Measurements from ENCODE around the gene RYR3.

RYR3 gene

DNA sequence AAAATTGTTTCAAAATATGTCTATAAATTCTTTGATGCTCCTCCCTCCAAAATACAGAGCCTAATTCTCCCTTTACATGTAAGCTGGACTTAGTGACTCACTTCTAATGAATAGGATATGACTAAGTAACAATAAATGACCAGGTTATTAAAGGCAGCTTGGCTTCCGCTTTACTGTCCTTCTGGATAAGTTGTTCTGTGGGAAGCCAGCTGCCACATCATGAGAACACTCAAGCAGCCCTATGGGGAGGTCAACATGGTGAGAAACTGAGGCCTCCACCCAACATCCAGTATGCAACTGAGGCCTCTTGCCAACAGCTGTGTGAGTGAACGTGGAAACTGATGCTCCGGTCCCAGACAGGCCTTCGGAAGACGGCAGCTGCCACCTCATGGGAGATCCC, 410.2 kb downstream of the RYR3 start:
- H3K36me3 ChIP-seq = no peaks in the 10 kb centered on the region
- DNase-seq = no peak
- H3K27me3 ChIP-seq = no peaks in the 10 kb centered on the region
- no peak overlapping the region for H3K4me3 ChIP-seq (ENCODE audit: low read depth, low read length)
- H3K9me3 ChIP-seq = no peaks in the 10 kb centered on the region
- TF ChIP-seq, protein P1, sequence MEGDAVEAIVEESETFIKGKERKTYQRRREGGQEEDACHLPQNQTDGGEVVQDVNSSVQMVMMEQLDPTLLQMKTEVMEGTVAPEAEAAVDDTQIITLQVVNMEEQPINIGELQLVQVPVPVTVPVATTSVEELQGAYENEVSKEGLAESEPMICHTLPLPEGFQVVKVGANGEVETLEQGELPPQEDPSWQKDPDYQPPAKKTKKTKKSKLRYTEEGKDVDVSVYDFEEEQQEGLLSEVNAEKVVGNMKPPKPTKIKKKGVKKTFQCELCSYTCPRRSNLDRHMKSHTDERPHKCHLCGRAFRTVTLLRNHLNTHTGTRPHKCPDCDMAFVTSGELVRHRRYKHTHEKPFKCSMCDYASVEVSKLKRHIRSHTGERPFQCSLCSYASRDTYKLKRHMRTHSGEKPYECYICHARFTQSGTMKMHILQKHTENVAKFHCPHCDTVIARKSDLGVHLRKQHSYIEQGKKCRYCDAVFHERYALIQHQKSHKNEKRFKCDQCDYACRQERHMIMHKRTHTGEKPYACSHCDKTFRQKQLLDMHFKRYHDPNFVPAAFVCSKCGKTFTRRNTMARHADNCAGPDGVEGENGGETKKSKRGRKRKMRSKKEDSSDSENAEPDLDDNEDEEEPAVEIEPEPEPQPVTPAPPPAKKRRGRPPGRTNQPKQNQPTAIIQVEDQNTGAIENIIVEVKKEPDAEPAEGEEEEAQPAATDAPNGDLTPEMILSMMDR (IDR thresholded peaks at IDR 0.05; ENCODE audit: low read depth, low read length) = no peak
- H3K4me1 ChIP-seq = no peaks in the 10 kb centered on the region

DNA sequence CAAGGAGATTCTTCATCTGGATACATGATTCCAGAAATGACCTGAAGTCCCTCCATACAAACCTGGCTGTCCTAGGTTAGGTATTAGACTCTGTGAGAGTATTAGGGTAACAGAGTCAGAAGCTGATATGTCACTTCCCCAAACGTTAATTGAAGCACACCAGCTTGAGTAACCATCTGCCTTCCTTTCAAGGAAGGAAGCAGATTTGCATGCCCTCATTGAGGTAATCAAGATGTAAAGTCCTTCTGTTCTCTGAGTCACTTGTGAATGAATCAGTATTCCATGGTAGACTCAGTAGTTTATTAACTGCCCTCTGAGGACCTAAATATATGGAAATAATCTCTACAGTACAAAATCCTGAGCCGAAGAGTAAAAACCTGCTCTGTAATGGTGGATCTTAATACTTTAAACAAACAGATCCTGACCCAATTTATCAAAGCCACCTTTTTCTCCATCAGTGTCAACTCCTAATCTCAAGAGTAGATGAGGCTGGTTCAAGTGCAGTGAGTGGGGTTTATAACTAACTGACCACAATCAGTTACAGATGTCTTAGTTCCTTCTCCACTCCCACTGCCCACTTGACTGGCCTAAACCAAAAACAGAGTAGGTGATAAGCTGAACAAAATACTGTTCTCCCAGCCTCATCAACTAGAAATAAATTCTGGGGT, 411.4 kb downstream of the RYR3 start:
- Histone ChIP-seq H3K36me3 (no peaks in the 10 kb centered on the region), H3K4me1 (no peaks in the 10 kb centered on the region), H3K9me3 (no peaks in the 10 kb centered on the region), H3K27me3 (no peaks in the 10 kb centered on the region), H3K4me3 (ENCODE audit: low read depth, low read length) (no peak overlapping the region)
- TF ChIP-seq, protein P1 (IDR thresholded peaks at IDR 0.05; ENCODE audit: low read depth, low read length) = no peak
- no peak for DNase-seq

DNA sequence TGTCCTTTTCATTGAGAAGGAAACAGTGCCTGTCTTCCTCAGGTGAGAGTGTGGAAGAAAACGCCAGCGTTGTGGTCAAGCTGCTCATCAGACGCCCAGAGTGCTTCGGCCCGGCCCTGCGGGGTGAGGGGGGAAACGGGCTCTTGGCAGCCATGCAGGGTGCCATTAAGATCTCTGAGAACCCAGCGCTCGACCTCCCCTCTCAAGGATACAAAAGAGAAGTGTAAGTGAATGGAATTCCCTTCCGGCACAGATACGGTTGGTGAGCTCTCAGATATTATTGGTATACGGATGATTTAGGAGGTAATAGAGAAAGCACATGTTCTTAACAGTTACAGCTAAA, 411.9 kb downstream of the RYR3 start:
- no peaks in the 10 kb centered on the region for H3K27me3 ChIP-seq
- no peak for DNase-seq
- TF ChIP-seq, protein P1 (IDR thresholded peaks at IDR 0.05; ENCODE audit: low read depth, low read length) = no peak
- H3K4me3 ChIP-seq (ENCODE audit: low read depth, low read length) = no peak overlapping the region
- no peaks in the 10 kb centered on the region for H3K9me3 ChIP-seq
- no peaks in the 10 kb centered on the region for H3K4me1 ChIP-seq
- H3K36me3 ChIP-seq = no peaks in the 10 kb centered on the region

DNA sequence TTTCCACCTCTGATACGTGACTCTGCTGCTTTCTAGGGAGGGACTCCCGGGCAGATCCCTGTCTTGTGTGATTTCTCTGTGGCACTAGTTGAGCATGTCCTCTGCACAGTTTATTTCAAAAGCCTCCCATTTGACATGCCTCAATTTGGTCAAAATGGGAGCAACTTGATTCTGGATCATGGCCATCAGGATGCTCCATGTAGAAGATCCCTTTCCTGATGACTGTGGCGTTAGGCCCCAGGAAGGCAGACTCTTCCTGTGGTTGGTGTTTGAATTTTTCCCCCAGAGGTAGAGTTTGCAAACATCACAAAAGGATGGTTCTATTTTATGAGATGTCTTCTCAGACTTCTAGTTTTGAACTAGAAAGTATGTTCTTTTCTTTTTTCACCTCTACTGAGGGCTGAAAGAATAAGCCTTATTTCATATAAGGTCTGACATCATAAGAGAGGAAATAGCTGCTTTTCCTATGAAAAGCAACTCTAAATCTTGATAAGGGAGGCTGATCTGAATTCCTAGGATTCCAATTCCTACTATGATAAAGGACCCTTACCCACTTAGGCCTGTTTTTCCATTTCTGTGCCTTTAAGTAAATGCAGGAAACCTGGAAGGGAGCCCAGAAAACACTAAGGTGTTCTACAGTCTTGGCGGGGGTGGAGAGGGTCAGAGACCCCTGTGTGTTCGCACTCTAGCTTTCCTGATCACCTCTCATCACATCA, 413.7 kb downstream of the RYR3 start:
- H3K27me3 ChIP-seq = no peaks in the 10 kb centered on the region
- no peaks in the 10 kb centered on the region for H3K9me3 ChIP-seq
- TF ChIP-seq, protein P1 (IDR thresholded peaks at IDR 0.05; ENCODE audit: low read depth, low read length) = no peak
- H3K4me1 ChIP-seq = no peaks in the 10 kb centered on the region
- no peaks in the 10 kb centered on the region for H3K36me3 ChIP-seq
- no peak overlapping the region for H3K4me3 ChIP-seq (ENCODE audit: low read depth, low read length)
- DNase-seq = no peak

DNA sequence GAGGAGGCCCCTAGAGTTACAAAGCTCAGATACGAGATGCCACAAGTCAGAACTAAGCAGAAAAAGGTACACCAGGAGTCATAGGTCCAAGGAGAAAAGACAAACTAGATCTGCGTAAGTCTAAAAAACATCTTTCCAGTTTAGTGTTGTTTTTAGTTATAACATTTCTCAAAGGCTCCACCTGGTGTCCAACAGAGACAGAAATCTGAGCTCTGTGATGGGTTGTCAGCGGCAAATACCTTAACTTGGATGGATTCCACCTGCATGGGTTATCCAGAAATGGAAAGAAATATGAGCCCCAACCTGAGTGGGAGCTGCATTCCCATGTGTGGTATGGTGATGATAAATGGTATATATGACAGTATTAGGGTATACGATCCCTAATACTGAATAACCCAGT, 418.9 kb downstream of the RYR3 start:
- Histone ChIP-seq H3K27me3 (no peaks in the 10 kb centered on the region), H3K4me1 (no peaks in the 10 kb centered on the region), H3K4me3 (ENCODE audit: low read depth, low read length) (no peak overlapping the region), H3K36me3 (no peaks in the 10 kb centered on the region), H3K9me3 (no peaks in the 10 kb centered on the region)
- TF ChIP-seq, protein P1 (IDR thresholded peaks at IDR 0.05; ENCODE audit: low read depth, low read length) = peak; percentile 63
- DNase-seq = peak; percentile 25

DNA sequence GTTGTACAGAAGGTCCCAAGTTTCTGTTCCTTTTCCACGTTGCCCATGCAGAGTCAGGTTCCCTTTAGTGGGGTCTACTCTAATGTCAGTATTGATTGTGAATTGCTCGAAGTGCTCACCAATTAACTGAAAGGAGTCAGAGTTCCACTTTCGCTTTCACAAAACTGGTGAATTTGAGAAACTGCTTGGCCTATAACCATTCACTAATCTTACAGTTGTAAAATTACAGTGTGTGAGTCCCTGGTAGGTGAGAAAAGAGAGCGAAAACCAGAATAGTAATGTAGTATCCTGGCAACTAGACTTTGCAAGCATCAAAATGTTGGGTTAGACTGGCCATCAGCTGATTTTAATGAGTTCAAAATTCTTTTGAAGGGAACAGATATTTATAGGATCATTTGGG, 420.0 kb downstream of the RYR3 start:
- H3K27me3 ChIP-seq = no peaks in the 10 kb centered on the region
- no peak for DNase-seq
- no peak overlapping the region for H3K4me3 ChIP-seq (ENCODE audit: low read depth, low read length)
- H3K4me1 ChIP-seq = no peaks in the 10 kb centered on the region
- TF ChIP-seq, protein P1 (IDR thresholded peaks at IDR 0.05; ENCODE audit: low read depth, low read length) = no peak
- H3K9me3 ChIP-seq = no peaks in the 10 kb centered on the region
- no peaks in the 10 kb centered on the region for H3K36me3 ChIP-seq
